H1 (cell line): ENCODE measurements around the gene STX18. TPM values are rescaled to one million over a fixed set of nuclear protein-coding genes. Genes with fewer than 3 reads are reported as not detected.
"Not testable (repeated sequence)": the region's sequence is repeated elsewhere in the genome, so short reads cannot be mapped to it uniquely, and the experiment has no call there.

Experiments
- CTCF ChIA-PET: fragments of 300-600 bp; sonication (Branson Sonifier 250); formaldehyde crosslinking; loops from one replicate; lab custom pipeline; 2021; ENCODE audit not compliant: partially characterized antibody; lab: Charles Lee
- POLR2A ChIA-PET: fragments of 300-600 bp; sonication (Branson Sonifier 250); formaldehyde crosslinking; loops from one replicate; lab custom pipeline; 2021; ENCODE audit warnings: inconsistent platforms; ENCODE audit not compliant: partially characterized antibody; lab: Charles Lee
- DNase-seq, 2 experiments: peaks; one replicate each; pipeline versions ENCODE4 v3.0.0 to v3.0.0-alpha.2; 2010 to 2022; ENCODE audit warnings: low spot score in 2 of 2, low read depth in 1 of 2, mixed read lengths in 1 of 2
- FAIRE-seq: peaks from 2 replicates; lab custom pipeline; 2011; peaks lifted over from hg19 to GRCh38; lab: Jason Lieb, UNC
- H2AFZ ChIP-seq: 2 replicates; pipeline ENCODE4 v1.8.1; 2012; ENCODE audit warnings: low read length, inconsistent platforms
- H2AK5ac ChIP-seq: 2 replicates; pipeline ENCODE4 v1.6.1; 2013; ENCODE audit warnings: low read depth, low read length
- H2BK120ac ChIP-seq: replicated peaks from 2 replicates; pipeline ENCODE3; 2013; ENCODE audit warnings: low read depth, low read length, inconsistent platforms
- H2BK12ac ChIP-seq: 2 replicates; pipeline ENCODE4 v1.6.1; 2013; ENCODE audit warnings: low read depth, low read length
- H2BK15ac ChIP-seq: 2 replicates; pipeline ENCODE4 v1.6.1; 2013; ENCODE audit warnings: low read length
- H2BK20ac ChIP-seq: 2 replicates; pipeline ENCODE4 v1.6.1; 2013; ENCODE audit warnings: low read length
- H2BK5ac ChIP-seq: 2 replicates; pipeline ENCODE4 v1.6.1; 2013; ENCODE audit warnings: low read depth, low read length
- H3K14ac ChIP-seq: 2 replicates; pipeline ENCODE4 v1.6.1; 2013; ENCODE audit warnings: inconsistent platforms; ENCODE audit not compliant: insufficient read length
- H3K18ac ChIP-seq: 2 replicates; pipeline ENCODE4 v1.6.1; 2013; ENCODE audit warnings: low read length; ENCODE audit errors: extremely low read depth
- H3K23ac ChIP-seq: 2 replicates; pipeline ENCODE4 v1.6.1; 2013; ENCODE audit warnings: inconsistent platforms; ENCODE audit not compliant: insufficient read length
- H3K23me2 ChIP-seq: 2 replicates; pipeline ENCODE4 v1.6.1; 2013; ENCODE audit warnings: low read depth, low read length
- H3K27ac ChIP-seq: 2 replicates; pipeline ENCODE4 v1.6.1; 2011; ENCODE audit warnings: low read depth, low read length, inconsistent platforms
- H3K27me3 ChIP-seq, 4 experiments: replicated peaks in 1 of 4; 1 replicate in 1 of 4; 2 replicates in 3 of 4; pipeline versions ENCODE4 v1.6.1 to v1.8.1; 2011 to 2013; ENCODE audit warnings: low read length in 3 of 4, mild to moderate bottlenecking in 3 of 4, inconsistent platforms in 2 of 4, mixed read lengths in 2 of 4, moderate library complexity in 1 of 4; ENCODE audit not compliant: control insufficient read depth in 3 of 4, insufficient read depth in 3 of 4; ENCODE audit errors: extremely low read depth in 1 of 4
- H3K36me3 ChIP-seq, 4 experiments: 2 replicates each; pipeline versions ENCODE4 v1.6.1 to v1.8.1; 2011 to 2013; ENCODE audit warnings: mild to moderate bottlenecking in 4 of 4, low read length in 3 of 4, moderate library complexity in 2 of 4, control low read depth in 1 of 4, inconsistent platforms in 1 of 4; ENCODE audit not compliant: insufficient read depth in 4 of 4, control insufficient read depth in 2 of 4
- H3K4ac ChIP-seq: replicated peaks from 2 replicates; pipeline ENCODE3; 2013; ENCODE audit warnings: low read length, low read depth, mixed read lengths, inconsistent platforms; ENCODE audit not compliant: insufficient read length
- H3K4me1 ChIP-seq, 4 experiments: replicated peaks in 1 of 4; 1 replicate in 1 of 4; 2 replicates in 3 of 4; pipeline versions ENCODE4 v1.6.1 to v1.8.1; 2011 to 2013; ENCODE audit warnings: low read length in 3 of 4, inconsistent platforms in 2 of 4, mixed read lengths in 1 of 4; ENCODE audit not compliant: insufficient read depth in 4 of 4, control insufficient read depth in 3 of 4
- H3K4me2 ChIP-seq, 2 experiments: 2 replicates each; pipeline versions ENCODE4 v1.6.1 to v1.8.1; 2011 to 2013; ENCODE audit warnings: low read depth in 2 of 2, low read length in 2 of 2, control low read depth in 1 of 2, inconsistent platforms in 1 of 2, mild to moderate bottlenecking in 1 of 2; ENCODE audit not compliant: insufficient read depth in 1 of 2
- H3K4me3 ChIP-seq, 4 experiments: fragments of 200-600, 300-600 bp in 1 of 4; sonication (generic), shearing (Covaris generic), sonication (Bioruptor Twin) in 1 of 4; 2 replicates each; pipeline versions ENCODE4 v1.5.1 to v1.8.1; 2011 to 2016; ENCODE audit warnings: low read length in 4 of 4, low read depth in 3 of 4, control low read depth in 2 of 4, inconsistent platforms in 2 of 4, mild to moderate bottlenecking in 2 of 4, mixed read lengths in 1 of 4, moderate library complexity in 1 of 4; ENCODE audit not compliant: insufficient read depth in 2 of 4; ENCODE audit errors: extremely low read depth in 1 of 4
- H3K56ac ChIP-seq: replicated peaks from 2 replicates; pipeline ENCODE3; 2013; ENCODE audit warnings: low read depth, mild to moderate bottlenecking, mixed read lengths, low read length, inconsistent platforms; ENCODE audit not compliant: insufficient read length
- H3K79me1 ChIP-seq: 2 replicates; pipeline ENCODE4 v1.6.1; 2013; ENCODE audit warnings: low read depth, low read length, control low read depth
- H3K79me2 ChIP-seq, 2 experiments: 2 replicates each; pipeline versions ENCODE4 v1.6.1 to v1.8.1; 2012 to 2013; ENCODE audit warnings: low read length in 2 of 2, mild to moderate bottlenecking in 2 of 2, inconsistent platforms in 1 of 2; ENCODE audit not compliant: insufficient read depth in 2 of 2, control insufficient read depth in 1 of 2
- H3K9ac ChIP-seq, 4 experiments: replicated peaks in 1 of 4; 1 replicate in 1 of 4; 2 replicates in 3 of 4; pipeline versions ENCODE4 v1.6.1 to v1.8.1; 2011 to 2013; ENCODE audit warnings: low read depth in 3 of 4, low read length in 3 of 4, control low read depth in 2 of 4, mild to moderate bottlenecking in 2 of 4, moderate library complexity in 2 of 4, inconsistent platforms in 1 of 4; ENCODE audit errors: extremely low read depth in 1 of 4
- H3K9me3 ChIP-seq, 2 experiments: 2 replicates each; pipeline versions ENCODE4 v1.6.1 to v1.8.1; 2012 to 2013; ENCODE audit warnings: mild to moderate bottlenecking in 2 of 2, moderate library complexity in 2 of 2, control low read depth in 1 of 2, inconsistent platforms in 1 of 2, low read depth in 1 of 2, low read length in 1 of 2, mixed read lengths in 1 of 2; ENCODE audit not compliant: insufficient read depth in 2 of 2
- H4K20me1 ChIP-seq, 2 experiments: replicated peaks in 1 of 2; 2 replicates each; pipeline versions ENCODE3 to v1.8.1; 2011 to 2013; ENCODE audit warnings: inconsistent platforms in 2 of 2, low read length in 2 of 2, mild to moderate bottlenecking in 1 of 2; ENCODE audit not compliant: insufficient read depth in 2 of 2, control insufficient read depth in 1 of 2
- H4K5ac ChIP-seq: 2 replicates; pipeline ENCODE4 v1.6.1; 2013; ENCODE audit warnings: low read length, low read depth, mixed read lengths, inconsistent platforms; ENCODE audit not compliant: insufficient read length
- H4K8ac ChIP-seq: 2 replicates; pipeline ENCODE4 v1.8.0; 2013; ENCODE audit warnings: mild to moderate bottlenecking, moderate library complexity, low read length, inconsistent platforms; ENCODE audit not compliant: insufficient read depth; ENCODE audit errors: extremely low read depth
- H4K91ac ChIP-seq: replicated peaks from 2 replicates; pipeline ENCODE3; 2013; ENCODE audit warnings: low read length, mixed read lengths, inconsistent platforms; ENCODE audit not compliant: insufficient read length
- WGBS, 2 experiments: shearing (Covaris generic) in 1 of 2; methylation state at CpG; one replicate each; pipeline versions ENCODE4 v1.1.6 to v1.1.7; 2013 to 2015; ENCODE audit warnings: low lambda C conversion rate in 2 of 2, mixed read lengths in 2 of 2, inconsistent platforms in 1 of 2, low coverage in 1 of 2, missing lambda C conversion rate in 1 of 2; ENCODE audit not compliant: insufficient replicate concordance in 2 of 2, insufficient coverage in 1 of 2, insufficient read length in 1 of 2; ENCODE audit errors: extremely low coverage in 1 of 2, missing lambda C conversion rate in 1 of 2; 5-methylcytosine and 5-hydroxymethylcytosine counted together
- polyA plus RNA-seq, 7 experiments: library from polyadenylated mRNA; depleted of rRNA in 3 of 7; stranded (reverse) in 5 of 7; unstranded in 2 of 7; fragments of >200 nt in 5 of 7; fragments of 200-250 nt in 2 of 7; gene quantifications; 1 replicate in 5 of 7; 2 replicates in 1 of 7; 4 replicates in 1 of 7; pipeline versions ENCODE4 v1.2.1 to v1.2.3, GENCODE V29; 2011 to 2013; ENCODE audit warnings: missing spikeins in 2 of 7, mixed read lengths in 2 of 7
- total RNA-seq: library from RNA; stranded (reverse); fragmentation: NEBNext Ultra II Directional; extraction: Animal tissue kit (Norgen Biotek cat#: 25700); gene quantifications from 2 replicates; pipeline ENCODE4 v1.2.1, GENCODE V29; 2021

Gene STX18
- total and polyA plus RNA-seq, 2 of the 8 experiments (the other 6 are each of a cell fraction or from before 2014, with no cell fraction given), result 14.6 to 18.3 TPM

DNA sequence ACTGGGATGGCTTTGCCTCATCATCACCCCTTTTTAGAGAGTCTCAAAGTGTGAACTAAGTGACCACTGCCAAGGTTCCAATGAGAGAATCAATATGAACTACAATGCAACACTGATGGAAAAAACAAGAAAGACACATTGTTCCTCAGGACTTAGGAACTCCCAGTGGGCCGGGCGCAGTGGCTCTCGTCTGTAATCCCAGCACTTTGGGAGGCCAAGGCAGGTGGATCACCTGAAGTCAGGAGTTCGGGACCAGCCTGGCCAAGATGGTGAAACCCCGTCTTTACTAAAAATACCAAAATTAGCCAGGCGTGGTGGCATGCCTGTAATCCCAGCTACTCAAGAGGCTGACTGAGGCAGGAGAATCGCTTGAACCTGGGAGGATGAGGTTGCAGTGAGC is 119.7 kb downstream of the STX18 start:
- WGBS, 2 experiments, result 90% methylated on average over 7 of the region's 7 CpGs; no CpG with 5 or more reads in 1 of the 2 experiments
- H3K9me3 ChIP-seq, CTCF ChIA-PET: not testable (repeated sequence)

More for the DNA sequence above, 119.7 kb downstream of the STX18 start:
- H3K4ac ChIP-seq, H3K56ac ChIP-seq, FAIRE-seq, H4K20me1 ChIP-seq, H2BK20ac ChIP-seq, H3K27ac ChIP-seq, H2BK5ac ChIP-seq, H3K79me1 ChIP-seq, H3K23ac ChIP-seq, H2BK120ac ChIP-seq, H3K79me2 ChIP-seq, H4K8ac ChIP-seq, H3K9ac ChIP-seq, H2BK12ac ChIP-seq, H3K18ac ChIP-seq, H2AK5ac ChIP-seq, POLR2A ChIA-PET, H4K5ac ChIP-seq, H3K4me2 ChIP-seq, H2AFZ ChIP-seq, H2BK15ac ChIP-seq, H4K91ac ChIP-seq, H3K27me3 ChIP-seq, H3K4me3 ChIP-seq, H3K23me2 ChIP-seq: not testable (repeated sequence)
- H3K36me3 ChIP-seq, result peaks cover 3 to 19% (median 13%) of the 10 kb centered on the region in 4 experiments; a peak in 6 of 8 replicates
- H3K14ac ChIP-seq, result peak overlapping the region; percentile 21
- DNase-seq, result peak in 1 of 2 experiments; percentile 35
- H3K4me1 ChIP-seq, result peaks cover 13 to 37% (median 27%) of the 10 kb centered on the region in 4 experiments
